K562 (cell line): ENCODE measurements around the gene NUFIP2. TPM values are rescaled to one million over a fixed set of nuclear protein-coding genes. Genes with fewer than 3 reads are reported as not detected.
"Not testable (repeated sequence)": the region's sequence is repeated elsewhere in the genome, so short reads cannot be mapped to it uniquely, and the experiment has no call there.

Experiments
- ATAC-seq: fragments of 200-7000 bp; cut with Tn5 transposase; 3 replicates; pipeline ENCODE4 v1.9.1; 2020; ENCODE audit warnings: moderate library complexity
- BruUV-seq: library from RNA; stranded (reverse); fragments of 400-500 nt; replicated peaks from 2 replicates; lab custom pipeline; 2021; lab: Mats Ljungman, UMichigan
- CTCF ChIA-PET: fragments of 300-600 bp; formaldehyde crosslinking; extraction: SDS; loops from one replicate; lab custom pipeline; 2021; ENCODE audit warnings: low intra/inter-chr PET ratio; lab: Yijun Ruan, JAX
- POLR2A ChIA-PET: fragments of 300-600, 350-650 bp; sonication (Branson Sonifier 250); formaldehyde crosslinking; extraction: SDS; loops from one replicate; lab custom pipeline; 2021; ENCODE audit warnings: antibody characterized with exemption, inconsistent platforms; lab: Yijun Ruan, JAX
- DNase-seq, 4 experiments: peaks; one replicate each; pipeline versions ENCODE4 v3.0.0 to v3.0.0-alpha.2; 2011 to 2018; ENCODE audit warnings: low spot score in 3 of 4, mixed read lengths in 3 of 4; ENCODE audit errors: extremely low read depth in 1 of 4
- FAIRE-seq: peaks from 2 replicates; lab custom pipeline; 2011; peaks lifted over from hg19 to GRCh38; lab: Jason Lieb, UNC
- H2AFZ ChIP-seq: 2 replicates; pipeline ENCODE4 v1.6.0; 2011; ENCODE audit warnings: low read depth, low read length, control low read depth, inconsistent platforms
- H3K27ac ChIP-seq: fragments of 200-600 bp; 3 replicates; pipeline ENCODE4 v1.8.0; 2011; ENCODE audit warnings: low read depth, mild to moderate bottlenecking, control low read depth, inconsistent platforms, low read length, moderate library complexity, mixed read lengths; ENCODE audit errors: extremely low read depth
- H3K27me3 ChIP-seq, 2 experiments: fragments of 300-600 bp in 1 of 2; 2 replicates in 1 of 2; 3 replicates in 1 of 2; pipeline versions ENCODE4 v1.6.0 to v1.8.0; 2011; ENCODE audit warnings: inconsistent platforms in 2 of 2, low read length in 2 of 2, mild to moderate bottlenecking in 1 of 2, mixed read lengths in 1 of 2, moderate library complexity in 1 of 2; ENCODE audit not compliant: control insufficient read depth in 2 of 2, insufficient read depth in 2 of 2
- H3K36me3 ChIP-seq: fragments of 300-600 bp; 3 replicates; pipeline ENCODE4 v1.8.0; 2011; ENCODE audit warnings: mild to moderate bottlenecking, low read length, inconsistent platforms; ENCODE audit not compliant: control insufficient read depth, insufficient read depth
- H3K4me1 ChIP-seq, 2 experiments: fragments of 200-600 bp in 1 of 2; replicated peaks in 1 of 2; 2 replicates in 1 of 2; 3 replicates in 1 of 2; pipeline versions ENCODE4 v1.5.1 to v1.8.0; 2011; ENCODE audit warnings: inconsistent platforms in 2 of 2, low read length in 2 of 2, mild to moderate bottlenecking in 1 of 2, mixed read lengths in 1 of 2, moderate library complexity in 1 of 2; ENCODE audit not compliant: control insufficient read depth in 2 of 2, insufficient read depth in 2 of 2
- H3K4me2 ChIP-seq: 2 replicates; pipeline ENCODE4 v1.6.1; 2011; ENCODE audit warnings: low read length, control low read depth, inconsistent platforms, mixed read lengths; ENCODE audit not compliant: insufficient read depth
- H3K4me3 ChIP-seq: fragments of 200-600 bp; sonication (generic), shearing (Covaris generic); 2 replicates; pipeline ENCODE4 v1.5.1; 2016; ENCODE audit warnings: control low read depth, inconsistent platforms
- H3K79me2 ChIP-seq: fragments of 200-600 bp; 3 replicates; pipeline ENCODE4 v1.8.0; 2011; ENCODE audit warnings: low read length, inconsistent platforms; ENCODE audit not compliant: control insufficient read depth, insufficient read depth
- H3K9ac ChIP-seq, 2 experiments: 2 replicates each; pipeline versions ENCODE4 v1.6.0 to v1.6.1; 2011; ENCODE audit warnings: low read depth in 2 of 2, low read length in 2 of 2, control low read depth in 1 of 2, inconsistent platforms in 1 of 2, mild to moderate bottlenecking in 1 of 2, mixed read lengths in 1 of 2; ENCODE audit not compliant: insufficient read depth in 1 of 2
- H3K9me1 ChIP-seq: one replicate; pipeline ENCODE4 v1.6.0; 2011; ENCODE audit warnings: inconsistent platforms, mild to moderate bottlenecking, low read length, moderate library complexity; ENCODE audit not compliant: control insufficient read depth, insufficient read depth
- H3K9me3 ChIP-seq: replicated peaks from 2 replicates; pipeline ENCODE4 v1.5.1; 2011; ENCODE audit warnings: low read depth, low read length, inconsistent platforms; ENCODE audit not compliant: control insufficient read depth, insufficient read depth
- H4K20me1 ChIP-seq: replicated peaks from 2 replicates; pipeline ENCODE4 v1.6.1; 2011; ENCODE audit warnings: low read length, inconsistent platforms, mixed read lengths; ENCODE audit not compliant: control insufficient read depth, insufficient read depth
- GATA2 ChIP-seq: sonication (generic); formaldehyde crosslinking; IDR thresholded peaks from 2 replicates; pipeline ENCODE4 v1.4.0; 2020; ENCODE audit warnings: mild to moderate bottlenecking, missing genetic modification reagents
- HNRNPK ChIP-seq: fragments of 200-400 bp; formaldehyde crosslinking; IDR thresholded peaks from one replicate; pipeline ENCODE4 v1.6.1; 2018; ENCODE audit warnings: mild to moderate bottlenecking, low read depth, low read length; ENCODE audit not compliant: poor library complexity, severe bottlenecking
- KDM1A ChIP-seq, 2 experiments: fragments of 450-650 bp; IDR thresholded peaks; 2 replicates each; pipeline ENCODE4 v1.6.1; 2016; ENCODE audit warnings: mild to moderate bottlenecking in 2 of 2
- NUFIP1 ChIP-seq: fragments of 450-650 bp; IDR thresholded peaks from 2 replicates; pipeline ENCODE4 v1.6.1; 2018; ENCODE audit not compliant: partially characterized antibody
- SMAD4 ChIP-seq: fragments of 250-450 bp; sonication (Bioruptor Pico); conservative IDR thresholded peaks from 2 replicates; pipeline ENCODE4 v1.8.0; 2021; ENCODE audit warnings: inconsistent platforms, mild to moderate bottlenecking, moderate library complexity
- THRB ChIP-seq: fragments of 450-650 bp; formaldehyde crosslinking; conservative IDR thresholded peaks from 2 replicates; pipeline ENCODE4 v1.4.0; 2022; ENCODE audit warnings: mild to moderate bottlenecking, missing genetic modification characterization
- ZBTB33 ChIP-seq: sonication (generic); formaldehyde crosslinking; IDR thresholded peaks from 2 replicates; pipeline ENCODE4 v1.8.1; 2023; ENCODE audit warnings: mild to moderate bottlenecking, missing genetic modification reagents
- WGBS: fragments of 100-300 bp; shearing (Covaris generic); methylation state at CpG from one replicate; pipeline ENCODE4 v1.1.6; 2016; ENCODE audit warnings: low coverage, mixed read lengths; ENCODE audit not compliant: insufficient coverage; ENCODE audit errors: missing lambda C conversion rate; 5-methylcytosine and 5-hydroxymethylcytosine counted together
- in situ Hi-C: fragments of 300-500 bp; cut with MboI; formaldehyde crosslinking; loops from 4 replicates; pipeline ENCODE4 v1.15.0; 2018; ENCODE audit warnings: inconsistent platforms, mixed read lengths
- intact Hi-C: fragments of 100-400 bp; cut with micrococcal nuclease; formaldehyde crosslinking; loops from 2 replicates; pipeline ENCODE4 v1.14.2; 2022
- polyA plus RNA-seq, 8 experiments: library from polyadenylated mRNA; depleted of rRNA in 4 of 8; stranded (reverse) in 5 of 8; unstranded in 3 of 8; fragments of >200 nt; fragmentation: Nextera tagmentation in 2 of 8; fragmentation: Illumina TruSeq in 1 of 8; extraction: Ambion mirVana in 2 of 8; extraction: Trizol in 1 of 8; gene quantifications; 2 replicates each; pipeline versions ENCODE4 v1.2.1 to v1.2.3, GENCODE V29; 2011 to 2014; ENCODE audit warnings: inconsistent platforms in 1 of 8, missing spikeins in 1 of 8
- total RNA-seq, 7 experiments: library from RNA; depleted of rRNA in 6 of 7; stranded (reverse); fragments of >200 nt in 6 of 7; fragmentation: Illumina TruSeq in 2 of 7; extraction: Trizol in 2 of 7; gene quantifications; 2 replicates each; pipeline versions ENCODE4 v1.2.1 to v1.2.3, GENCODE V29; 2011 to 2021; ENCODE audit warnings: low replicate concordance in 1 of 7

The NUFIP2 gene
- total and polyA plus RNA-seq, 9 of the 15 experiments (the other 6 are each of a cell fraction or from before 2014, with no cell fraction given), result 4.9 to 40.7 (median 18.5) TPM

- intact Hi-C loops, H3K27ac ChIP-seq, H2AFZ ChIP-seq, DNase-seq, H3K27me3 ChIP-seq, H3K4me2 ChIP-seq, in situ Hi-C loops, H3K9ac ChIP-seq, ATAC-seq, H3K4me3 ChIP-seq, H3K4me1 ChIP-seq, CTCF ChIA-PET, H3K9me3 ChIP-seq, POLR2A ChIA-PET, FAIRE-seq, BruUV-seq, H3K9me1 ChIP-seq: not testable (repeated sequence)
- 96% methylated on average over 3 of the region's 9 CpGs for WGBS
- TF ChIP-seq ZBTB33 (CRISPR knock-in tag), result peak; percentile 65; the same call in 1 of the 2 replicates
- TF ChIP-seq HNRNPK, result peak; percentile 65
- Histone ChIP-seq H4K20me1 (peaks cover 12% of the 10 kb centered on the region), H3K79me2 (peaks cover 88% of the 10 kb centered on the region), H3K36me3 (peaks cover 84% of the 10 kb centered on the region)
Observed at GRCh38 chr17:29271980-29272379, 22.0 kb downstream of the NUFIP2 start.

GRCh38 chr17:29263916-29264315, 30.0 kb downstream of the NUFIP2 start:
- DNase-seq (no peak), FAIRE-seq (no peak), ATAC-seq (no peak)
- Histone ChIP-seq H3K27me3 (no peaks in the 10 kb centered on the region), H3K4me1 (no peaks in the 10 kb centered on the region; a peak in 1 of 5 replicates), H4K20me1 (no peaks in the 10 kb centered on the region; the same call in 1 of the 2 replicates), H3K9me1 (no peaks in the 10 kb centered on the region), H3K4me2 (no peak overlapping the region), H3K36me3 (peaks cover 88% of the 10 kb centered on the region), H3K9me3 (no peaks in the 10 kb centered on the region), H3K9ac (no peak overlapping the region), H3K27ac (no peak overlapping the region), H3K4me3 (no peak overlapping the region), H2AFZ (no peak overlapping the region), H3K79me2 (peaks cover 75% of the 10 kb centered on the region)
- WGBS, result 74% methylated on average over 5 of the region's 5 CpGs
- ChIA-PET POLR2A (no interaction called here), CTCF (no interaction called here)
- intact Hi-C loops (no loop called here), in situ Hi-C loops (no loop called here)
- BruUV-seq, result no TSS peak
- TF ChIP-seq SMAD4 (CRISPR knock-in tag) (no peak), GATA2 (no peak), NUFIP1 (no peak), KDM1A (IDR thresholded peaks at IDR 0.05) (no peak), THRB (CRISPR knock-in tag) (no peak)
